Neural progenitor cell (in vitro differentiated cells): ENCODE measurements around the gene ASB10. TPM values are rescaled to one million over a fixed set of nuclear protein-coding genes. Genes with fewer than 3 reads are reported as not detected.

Source experiments
- DNase-seq: peaks from one replicate; pipeline ENCODE4 v3.0.0-alpha.2; 2016; ENCODE audit warnings: low spot score
- H2AFZ ChIP-seq: fragments of 200-600 bp; sonication (generic); replicated peaks from 2 replicates; pipeline ENCODE4 v1.6.1; 2016; ENCODE audit warnings: antibody characterized with exemption
- H3F3A ChIP-seq: fragments of 200-600 bp; sonication (generic); 2 replicates; pipeline ENCODE4 v1.6.1; 2016; ENCODE audit warnings: antibody characterized with exemption, low read depth
- H3K27ac ChIP-seq: fragments of 200-600 bp; sonication (generic); 2 replicates; pipeline ENCODE4 v1.5.1; 2016; ENCODE audit warnings: mild to moderate bottlenecking
- H3K27me3 ChIP-seq: fragments of 200-600 bp; sonication (generic); 2 replicates; pipeline ENCODE4 v1.6.1; 2016; ENCODE audit warnings: mild to moderate bottlenecking, moderate library complexity
- H3K36me3 ChIP-seq: fragments of 200-600 bp; sonication (generic); 2 replicates; pipeline ENCODE4 v1.5.1; 2016
- H3K4me1 ChIP-seq: fragments of 200-600 bp; sonication (generic); 2 replicates; pipeline ENCODE4 v1.6.1; 2016; ENCODE audit warnings: mixed run types
- H3K4me2 ChIP-seq: fragments of 200-600 bp; sonication (generic); 2 replicates; pipeline ENCODE4 v1.6.1; 2016
- H3K4me3 ChIP-seq: fragments of 200-600 bp; sonication (generic); 2 replicates; pipeline ENCODE4 v1.5.1; 2016
- H3K79me2 ChIP-seq: fragments of 200-600 bp; sonication (generic); 2 replicates; pipeline ENCODE4 v1.6.1; 2016; ENCODE audit warnings: low read depth
- H3K9ac ChIP-seq: fragments of 200-600 bp; sonication (generic); 2 replicates; pipeline ENCODE4 v1.6.1; 2016
- H3K9me3 ChIP-seq: fragments of 200-600 bp; sonication (generic); 2 replicates; pipeline ENCODE4 v1.5.1; 2016; ENCODE audit warnings: low read depth
- H4K20me1 ChIP-seq: fragments of 200-600 bp; sonication (generic); 2 replicates; pipeline ENCODE4 v1.6.1; 2016; ENCODE audit warnings: low read depth
- H3K27ac Mint-ChIP-seq: 3 replicates; pipeline ENCODE4 v1.8.0; 2021; ENCODE audit warnings: mixed read lengths
- H3K27me3 Mint-ChIP-seq: 2 replicates; pipeline ENCODE4 v1.8.0; 2022; ENCODE audit warnings: low read depth, mild to moderate bottlenecking, inconsistent platforms, moderate library complexity, mixed read lengths; ENCODE audit not compliant: insufficient read depth
- H3K36me3 Mint-ChIP-seq: 3 replicates; pipeline ENCODE4 v1.8.0; 2021; ENCODE audit warnings: mixed read lengths
- H3K4me1 Mint-ChIP-seq: 3 replicates; pipeline ENCODE4 v1.8.0; 2021; ENCODE audit warnings: mixed read lengths
- H3K4me3 Mint-ChIP-seq: 3 replicates; pipeline ENCODE4 v1.8.0; 2021; ENCODE audit warnings: mild to moderate bottlenecking, moderate library complexity, mixed read lengths
- H3K9me3 Mint-ChIP-seq: 3 replicates; pipeline ENCODE4 v1.8.0; 2020; ENCODE audit warnings: mixed read lengths
- EZH2 ChIP-seq: fragments of 200-600 bp; sonication (generic); IDR thresholded peaks from 2 replicates; pipeline ENCODE4 v1.6.1; 2017; ENCODE audit warnings: antibody characterized with exemption, mild to moderate bottlenecking, moderate library complexity
- EZH2phosphoT487 ChIP-seq: fragments of 200-600 bp; sonication (generic); IDR thresholded peaks from 2 replicates; pipeline ENCODE4 v1.6.1; 2017; ENCODE audit warnings: antibody characterized with exemption
- total RNA-seq: library from RNA; depleted of rRNA; stranded (reverse); fragments of >200 nt; gene quantifications from 2 replicates; pipeline ENCODE4 v1.2.3, GENCODE V29; 2015; ENCODE audit warnings: low replicate concordance
- TF ChIP-seq, protein P1 (sequence below): fragments of 200-600 bp; sonication (generic); IDR thresholded peaks from 2 replicates; pipeline ENCODE4 v1.5.1; 2017; ENCODE audit warnings: antibody characterized with exemption, mild to moderate bottlenecking

ASB10 gene
- total RNA-seq, 1 donor from 2014 or later: not detected

DNA sequence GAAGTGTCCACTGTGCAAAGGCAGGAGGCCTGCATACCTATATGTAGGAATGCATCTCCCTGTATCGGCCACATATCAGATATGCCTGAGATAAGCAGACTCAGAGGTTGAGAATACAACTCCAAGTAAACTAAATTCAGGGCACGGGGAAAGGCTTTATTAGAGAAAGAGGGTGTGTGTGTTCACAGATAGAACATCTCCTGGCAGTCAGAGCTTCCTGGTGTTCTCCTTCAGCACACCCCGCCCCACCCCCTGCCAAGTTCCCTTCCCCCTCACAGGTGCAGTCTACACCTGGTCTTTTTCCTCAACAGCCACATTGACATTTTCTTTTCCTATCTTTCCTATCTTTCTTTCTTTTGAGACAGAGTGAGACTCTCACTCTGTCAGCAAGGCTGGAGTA is 36.7 kb downstream of the ASB10 start:
- no peaks in the 10 kb centered on the region for H3K9me3 Mint-ChIP-seq
- H3K27ac Mint-ChIP-seq: no peak overlapping the region
- no peak overlapping the region for H3K27ac ChIP-seq
- H3K4me1 Mint-ChIP-seq: no peaks in the 10 kb centered on the region
- H3K79me2 ChIP-seq: no peaks in the 10 kb centered on the region
- no peaks in the 10 kb centered on the region for H3K36me3 ChIP-seq
- H3K9ac ChIP-seq: no peak overlapping the region
- no peak for DNase-seq
- no peaks in the 10 kb centered on the region for H3K9me3 ChIP-seq
- peaks cover 7% of the 10 kb centered on the region for H3F3A ChIP-seq
- H3K27me3 Mint-ChIP-seq: peaks cover 8% of the 10 kb centered on the region
- H3K4me3 ChIP-seq: no peak overlapping the region
- H3K4me1 ChIP-seq: no peaks in the 10 kb centered on the region
- no peaks in the 10 kb centered on the region for H3K36me3 Mint-ChIP-seq
- H3K4me3 Mint-ChIP-seq: no peak overlapping the region
- H3K27me3 ChIP-seq: peaks cover 27% of the 10 kb centered on the region
- TF ChIP-seq, protein P1, sequence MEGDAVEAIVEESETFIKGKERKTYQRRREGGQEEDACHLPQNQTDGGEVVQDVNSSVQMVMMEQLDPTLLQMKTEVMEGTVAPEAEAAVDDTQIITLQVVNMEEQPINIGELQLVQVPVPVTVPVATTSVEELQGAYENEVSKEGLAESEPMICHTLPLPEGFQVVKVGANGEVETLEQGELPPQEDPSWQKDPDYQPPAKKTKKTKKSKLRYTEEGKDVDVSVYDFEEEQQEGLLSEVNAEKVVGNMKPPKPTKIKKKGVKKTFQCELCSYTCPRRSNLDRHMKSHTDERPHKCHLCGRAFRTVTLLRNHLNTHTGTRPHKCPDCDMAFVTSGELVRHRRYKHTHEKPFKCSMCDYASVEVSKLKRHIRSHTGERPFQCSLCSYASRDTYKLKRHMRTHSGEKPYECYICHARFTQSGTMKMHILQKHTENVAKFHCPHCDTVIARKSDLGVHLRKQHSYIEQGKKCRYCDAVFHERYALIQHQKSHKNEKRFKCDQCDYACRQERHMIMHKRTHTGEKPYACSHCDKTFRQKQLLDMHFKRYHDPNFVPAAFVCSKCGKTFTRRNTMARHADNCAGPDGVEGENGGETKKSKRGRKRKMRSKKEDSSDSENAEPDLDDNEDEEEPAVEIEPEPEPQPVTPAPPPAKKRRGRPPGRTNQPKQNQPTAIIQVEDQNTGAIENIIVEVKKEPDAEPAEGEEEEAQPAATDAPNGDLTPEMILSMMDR: no peak
- no peak for TF ChIP-seq EZH2phosphoT487
- H4K20me1 ChIP-seq: no peaks in the 10 kb centered on the region
- H3K4me2 ChIP-seq: no peak overlapping the region
- H2AFZ ChIP-seq: no peak overlapping the region

GRCh38 chr7:151148319-151149259 is 38.5 kb downstream of the ASB10 start:
- H3K36me3 ChIP-seq: no peaks in the 10 kb centered on the region
- H3K27ac Mint-ChIP-seq: no peak overlapping the region
- H3K4me3 ChIP-seq: no peak overlapping the region
- no peak overlapping the region for H3K4me2 ChIP-seq
- H3K9ac ChIP-seq: no peak overlapping the region
- H3K9me3 Mint-ChIP-seq: no peaks in the 10 kb centered on the region
- H3K27ac ChIP-seq: no peak overlapping the region
- no peaks in the 10 kb centered on the region for H3K9me3 ChIP-seq
- peaks cover 27% of the 10 kb centered on the region for H3K27me3 ChIP-seq
- no peak for DNase-seq
- no peaks in the 10 kb centered on the region for H3K4me1 Mint-ChIP-seq
- H4K20me1 ChIP-seq: no peaks in the 10 kb centered on the region
- H3K36me3 Mint-ChIP-seq: peaks cover 6% of the 10 kb centered on the region
- H3K27me3 Mint-ChIP-seq: peaks cover 8% of the 10 kb centered on the region
- no peaks in the 10 kb centered on the region for H3K79me2 ChIP-seq
- TF ChIP-seq, protein P1: no peak
- TF ChIP-seq EZH2phosphoT487 (no peak), EZH2 (no peak)
- H3K4me1 ChIP-seq: no peaks in the 10 kb centered on the region
- H3K4me3 Mint-ChIP-seq: no peak overlapping the region
- H2AFZ ChIP-seq: no peak overlapping the region
- H3F3A ChIP-seq: peaks cover 7% of the 10 kb centered on the region

DNA sequence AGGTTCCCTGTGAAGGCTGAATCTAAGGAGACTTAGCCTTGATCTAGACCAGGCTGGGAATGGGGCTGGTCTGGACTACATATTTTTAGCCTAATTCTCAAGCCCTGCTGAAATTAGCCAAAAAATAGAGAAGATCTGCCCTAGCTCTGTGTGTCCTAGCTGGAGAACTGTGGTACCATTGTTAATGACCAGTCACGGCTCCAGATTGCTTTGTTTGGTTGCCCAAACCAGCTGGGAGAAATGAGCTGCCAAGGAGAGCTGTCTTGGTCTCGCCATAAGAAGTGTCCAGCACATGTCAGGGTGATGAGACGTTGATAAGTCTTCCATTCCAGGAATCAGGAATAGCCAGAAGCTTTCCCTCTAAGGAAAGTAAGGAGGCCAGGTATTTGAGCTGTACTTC is 40.3 kb downstream of the ASB10 start:
- Histone ChIP-seq H3F3A (no peaks in the 10 kb centered on the region), H3K4me2 (no peak overlapping the region), H3K4me1 (peaks cover 2% of the 10 kb centered on the region), H3K27me3 (peaks cover 14% of the 10 kb centered on the region), H3K4me3 (no peak overlapping the region), H3K36me3 (no peaks in the 10 kb centered on the region), H3K9ac (no peak overlapping the region), H3K9me3 (no peaks in the 10 kb centered on the region), H3K79me2 (no peaks in the 10 kb centered on the region), H3K27ac (no peak overlapping the region), H4K20me1 (peaks cover 4% of the 10 kb centered on the region), H2AFZ (no peak overlapping the region)
- Mint-ChIP-seq H3K36me3 (peaks cover 13% of the 10 kb centered on the region), H3K4me3 (no peak overlapping the region), H3K9me3 (no peaks in the 10 kb centered on the region), H3K27me3 (peaks cover 8% of the 10 kb centered on the region), H3K27ac (no peak overlapping the region), H3K4me1 (no peaks in the 10 kb centered on the region)
- no peak for DNase-seq
- TF ChIP-seq EZH2 (no peak), EZH2phosphoT487 (no peak)
- TF ChIP-seq, protein P1: no peak
